Activated naive CD8-positive, alpha-beta T cell treated with anti-CD3 and anti-CD28 coated beads, Interleukin-2, amount 10 ng/mL, durations not matched to agents 7 days and 5 days (primary cell): ENCODE data around the gene RAPGEF6. TPM values are rescaled to one million over a fixed set of nuclear protein-coding genes. Genes with fewer than 3 reads are reported as not detected.

Source experiments
- ATAC-seq: fragments of 150-1000 bp; cut with Tn5 transposase; one replicate; pipeline ENCODE4 v1.10.0; 2021; ENCODE audit warnings: low read depth, moderate library complexity
- POLR2A ChIA-PET: fragments of 350-600 bp; sonication (Branson Sonifier 250); formaldehyde crosslinking; loops from one replicate; lab custom pipeline; 2021; ENCODE audit warnings: antibody characterized with exemption; lab: Charles Lee
- DNase-seq: peaks from one replicate; pipeline ENCODE4 v3.0.0; 2021
- H3K27ac Mint-ChIP-seq: one replicate; pipeline ENCODE4 v1.8.0; 2022; ENCODE audit warnings: mild to moderate bottlenecking, mixed read lengths
- H3K27me3 Mint-ChIP-seq: one replicate; pipeline ENCODE4 v1.8.0; 2022; ENCODE audit warnings: mild to moderate bottlenecking, moderate library complexity, mixed read lengths
- H3K36me3 Mint-ChIP-seq: one replicate; pipeline ENCODE4 v1.8.0; 2021; ENCODE audit warnings: mild to moderate bottlenecking, mixed read lengths
- H3K4me1 Mint-ChIP-seq: one replicate; pipeline ENCODE4 v1.8.0; 2021; ENCODE audit warnings: mixed read lengths
- H3K4me3 Mint-ChIP-seq: one replicate; pipeline ENCODE4 v1.8.0; 2022; ENCODE audit warnings: mild to moderate bottlenecking, moderate library complexity, mixed read lengths
- H3K9me3 Mint-ChIP-seq: one replicate; pipeline ENCODE4 v1.8.0; 2021; ENCODE audit warnings: mixed read lengths
- total RNA-seq, 2 experiments: library from RNA; stranded (reverse); gene quantifications; one replicate each; pipeline ENCODE4 v1.2.3, GENCODE V29; 2021

Gene RAPGEF6
- total RNA-seq, 2 experiments from 2014 or later: 51.2 to 51.5 TPM

GRCh38 chr5:131450941-131451340 lies 184.1 kb downstream of the RAPGEF6 start:
- no peak for DNase-seq
- peaks cover 3% of the 10 kb centered on the region for H3K4me1 Mint-ChIP-seq
- peaks cover 51% of the 10 kb centered on the region for H3K36me3 Mint-ChIP-seq
- POLR2A ChIA-PET: no interaction called here
- no peak overlapping the region for H3K4me3 Mint-ChIP-seq
- no peak overlapping the region for H3K27ac Mint-ChIP-seq
- H3K9me3 Mint-ChIP-seq: no peaks in the 10 kb centered on the region
- no peaks in the 10 kb centered on the region for H3K27me3 Mint-ChIP-seq
- ATAC-seq: no peak

- Mint-ChIP-seq H3K36me3 (peaks cover 29% of the 10 kb centered on the region), H3K4me3 (no peak overlapping the region), H3K4me1 (peaks cover 2% of the 10 kb centered on the region), H3K9me3 (no peaks in the 10 kb centered on the region), H3K27ac (no peak overlapping the region), H3K27me3 (no peaks in the 10 kb centered on the region)
- no peak for ATAC-seq
- POLR2A ChIA-PET: no interaction called here
- no peak for DNase-seq
Observed at GRCh38 chr5:131441184-131441583, 193.8 kb downstream of the RAPGEF6 start.

GRCh38 chr5:131436081-131436480 lies 198.9 kb downstream of the RAPGEF6 start:
- ATAC-seq: no peak
- Mint-ChIP-seq H3K4me3 (no peak overlapping the region), H3K27ac (peak overlapping the region; percentile 19), H3K9me3 (no peaks in the 10 kb centered on the region), H3K27me3 (no peaks in the 10 kb centered on the region), H3K36me3 (peaks cover 47% of the 10 kb centered on the region), H3K4me1 (no peaks in the 10 kb centered on the region)
- no peak for DNase-seq
- POLR2A ChIA-PET: no interaction called here

- POLR2A ChIA-PET: interaction anchor here (0.7 kb wide), 1 partner anchor 139 kb away, joined by 3 read pairs; no protein-coding TSS in a partner anchor
- no peaks in the 10 kb centered on the region for H3K27me3 Mint-ChIP-seq
- H3K27ac Mint-ChIP-seq: peak overlapping the region; percentile 11
- no peaks in the 10 kb centered on the region for H3K9me3 Mint-ChIP-seq
- H3K36me3 Mint-ChIP-seq: peaks cover 55% of the 10 kb centered on the region
- H3K4me3 Mint-ChIP-seq: no peak overlapping the region
- ATAC-seq (no peak), DNase-seq (no peak)
- H3K4me1 Mint-ChIP-seq: no peaks in the 10 kb centered on the region
Observed at GRCh38 chr5:131433109-131433508, 201.9 kb downstream of the RAPGEF6 start.

GRCh38 chr5:131431794-131432193 lies 203.2 kb downstream of the RAPGEF6 start:
- peaks cover 60% of the 10 kb centered on the region for H3K36me3 Mint-ChIP-seq

GRCh38 chr5:131430794-131431193 lies 204.2 kb downstream of the RAPGEF6 start:
- no peaks in the 10 kb centered on the region for H3K4me1 Mint-ChIP-seq
- DNase-seq: no peak
- H3K27ac Mint-ChIP-seq: no peak overlapping the region
- no peaks in the 10 kb centered on the region for H3K27me3 Mint-ChIP-seq
- POLR2A ChIA-PET: no interaction called here
- no peaks in the 10 kb centered on the region for H3K9me3 Mint-ChIP-seq
- peaks cover 56% of the 10 kb centered on the region for H3K36me3 Mint-ChIP-seq
- ATAC-seq: no peak
- H3K4me3 Mint-ChIP-seq: no peak overlapping the region

More at GRCh38 chr5:131431794-131432193, 203.2 kb downstream of the RAPGEF6 start:
- H3K27me3 Mint-ChIP-seq: no peaks in the 10 kb centered on the region
- no peaks in the 10 kb centered on the region for H3K4me1 Mint-ChIP-seq
- ATAC-seq: no peak
- POLR2A ChIA-PET: no interaction called here
- no peaks in the 10 kb centered on the region for H3K9me3 Mint-ChIP-seq
- H3K27ac Mint-ChIP-seq: no peak overlapping the region
- no peak for DNase-seq
- H3K4me3 Mint-ChIP-seq: no peak overlapping the region

GRCh38 chr5:131426011-131426410 lies 209.0 kb downstream of the RAPGEF6 start:
- Mint-ChIP-seq H3K27me3 (no peaks in the 10 kb centered on the region), H3K4me1 (no peaks in the 10 kb centered on the region), H3K4me3 (no peak overlapping the region), H3K9me3 (no peaks in the 10 kb centered on the region), H3K27ac (no peak overlapping the region), H3K36me3 (peaks cover 29% of the 10 kb centered on the region)
- DNase-seq (no peak), ATAC-seq (no peak)
- POLR2A ChIA-PET: no interaction called here

- Mint-ChIP-seq H3K36me3 (peaks cover 9% of the 10 kb centered on the region), H3K4me1 (no peaks in the 10 kb centered on the region), H3K27ac (peak overlapping the region; percentile 54), H3K27me3 (no peaks in the 10 kb centered on the region), H3K9me3 (no peaks in the 10 kb centered on the region), H3K4me3 (no peak overlapping the region)
- ATAC-seq (no peak), DNase-seq (no peak)
- POLR2A ChIA-PET: no interaction called here
Observed at GRCh38 chr5:131423056-131423455, 212.0 kb downstream of the RAPGEF6 start.

GRCh38 chr5:131419877-131420276 lies 215.2 kb downstream of the RAPGEF6 start:
- H3K4me3 Mint-ChIP-seq: no peak overlapping the region
- no peaks in the 10 kb centered on the region for H3K9me3 Mint-ChIP-seq
- ATAC-seq: no peak
- POLR2A ChIA-PET: no interaction called here
- DNase-seq: no peak
- no peak overlapping the region for H3K27ac Mint-ChIP-seq
- peaks cover 5% of the 10 kb centered on the region for H3K36me3 Mint-ChIP-seq
- H3K27me3 Mint-ChIP-seq: no peaks in the 10 kb centered on the region
- H3K4me1 Mint-ChIP-seq: peaks cover 18% of the 10 kb centered on the region

- POLR2A ChIA-PET: interaction anchor here (0.6 kb wide), 1 partner anchor 152 kb away, joined by 8 read pairs; no protein-coding TSS in a partner anchor
- H3K4me1 Mint-ChIP-seq: peaks cover 27% of the 10 kb centered on the region
- H3K36me3 Mint-ChIP-seq: peaks cover 10% of the 10 kb centered on the region
- H3K4me3 Mint-ChIP-seq: no peak overlapping the region
- no peaks in the 10 kb centered on the region for H3K27me3 Mint-ChIP-seq
- DNase-seq (no peak), ATAC-seq (no peak)
- H3K27ac Mint-ChIP-seq: no peak overlapping the region
- H3K9me3 Mint-ChIP-seq: no peaks in the 10 kb centered on the region
Observed at GRCh38 chr5:131418846-131419245, 216.2 kb downstream of the RAPGEF6 start.

- DNase-seq (peak; percentile 83), ATAC-seq (peak; percentile 34)
- Mint-ChIP-seq H3K36me3 (peaks cover 12% of the 10 kb centered on the region), H3K27ac (peak overlapping the region; percentile 52), H3K4me1 (peaks cover 35% of the 10 kb centered on the region), H3K4me3 (peak overlapping the region; percentile 67), H3K9me3 (no peaks in the 10 kb centered on the region), H3K27me3 (no peaks in the 10 kb centered on the region)
- POLR2A ChIA-PET: no interaction called here
Observed at GRCh38 chr5:131417240-131417869, 217.7 kb downstream of the RAPGEF6 start.

GRCh38 chr5:131416729-131417128 lies 218.3 kb downstream of the RAPGEF6 start:
- H3K4me3 Mint-ChIP-seq: peak overlapping the region; percentile 67
- H3K27ac Mint-ChIP-seq: peak overlapping the region; percentile 52
- no peak for DNase-seq
- H3K4me1 Mint-ChIP-seq: peaks cover 35% of the 10 kb centered on the region
- no peak for ATAC-seq
- H3K9me3 Mint-ChIP-seq: no peaks in the 10 kb centered on the region
- POLR2A ChIA-PET: interaction anchor here (0.7 kb wide), 1 partner anchor 63 kb away, joined by 3 read pairs; no protein-coding TSS in a partner anchor
- H3K36me3 Mint-ChIP-seq: peaks cover 9% of the 10 kb centered on the region
- H3K27me3 Mint-ChIP-seq: no peaks in the 10 kb centered on the region

- H3K4me3 Mint-ChIP-seq: peak overlapping the region; percentile 71
- peak overlapping the region; percentile 89 for H3K27ac Mint-ChIP-seq
Observed at GRCh38 chr5:131413605-131414559, 221.1 kb downstream of the RAPGEF6 start.

More at GRCh38 chr5:131413605-131414559, 221.1 kb downstream of the RAPGEF6 start:
- peaks cover 36% of the 10 kb centered on the region for H3K4me1 Mint-ChIP-seq
- H3K9me3 Mint-ChIP-seq: peaks cover 8% of the 10 kb centered on the region
- peaks cover 31% of the 10 kb centered on the region for H3K36me3 Mint-ChIP-seq
- ATAC-seq (peak; percentile 93), DNase-seq (no peak)
- POLR2A ChIA-PET: interaction anchor here (0.9 to 2.6 kb wide), 7 partner anchors 30 to 250 kb away, joined by 3 to 7 read pairs (median 3); partner anchors contain the start of genes CDC42SE2 and HINT1
- H3K27me3 Mint-ChIP-seq: no peaks in the 10 kb centered on the region
